GM15510 (cell line): ENCODE results near the gene SCNN1B.

ENCODE experiments used
- POLR2A ChIP-seq: IDR thresholded peaks from 3 replicates; pipeline ENCODE4 v1.6.1; 2011; ENCODE audit warnings: borderline replicate concordance; ENCODE audit not compliant: insufficient read length; ENCODE audit errors: extremely low read depth

The SCNN1B gene

DNA sequence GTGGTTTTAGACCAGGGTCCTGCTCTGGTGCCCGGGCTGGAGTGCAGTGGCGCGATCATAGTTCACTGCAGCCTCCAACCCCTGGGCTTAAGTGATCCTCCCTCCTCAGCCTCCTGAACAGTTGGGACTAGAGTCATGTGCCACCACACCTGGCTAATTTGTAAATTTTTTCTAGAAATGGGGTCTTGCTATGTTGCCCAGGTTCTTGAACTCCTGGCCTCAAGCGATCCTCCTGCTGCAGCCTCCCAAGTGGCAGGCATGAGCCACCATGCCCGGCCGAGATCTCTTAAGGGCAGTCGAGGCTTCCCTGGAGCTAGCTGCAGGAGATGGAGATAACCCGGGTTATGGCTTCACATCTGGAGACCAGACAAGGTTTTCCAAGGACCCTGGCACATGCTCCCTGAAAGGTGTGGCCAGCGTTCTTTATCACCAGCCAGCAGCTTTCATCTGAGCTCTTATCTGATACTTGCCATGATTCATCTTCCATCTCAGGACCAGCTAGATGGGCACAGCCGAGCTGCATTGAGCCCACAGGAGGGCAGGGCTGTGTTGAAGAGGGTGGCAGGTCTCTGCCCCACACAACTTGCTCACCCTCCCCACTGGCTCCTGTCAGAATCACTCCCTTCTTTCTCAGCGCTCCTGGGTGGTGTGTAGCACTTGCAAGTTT is 28.6 kb downstream of the SCNN1B start:
- TF ChIP-seq POLR2A: no peak

DNA sequence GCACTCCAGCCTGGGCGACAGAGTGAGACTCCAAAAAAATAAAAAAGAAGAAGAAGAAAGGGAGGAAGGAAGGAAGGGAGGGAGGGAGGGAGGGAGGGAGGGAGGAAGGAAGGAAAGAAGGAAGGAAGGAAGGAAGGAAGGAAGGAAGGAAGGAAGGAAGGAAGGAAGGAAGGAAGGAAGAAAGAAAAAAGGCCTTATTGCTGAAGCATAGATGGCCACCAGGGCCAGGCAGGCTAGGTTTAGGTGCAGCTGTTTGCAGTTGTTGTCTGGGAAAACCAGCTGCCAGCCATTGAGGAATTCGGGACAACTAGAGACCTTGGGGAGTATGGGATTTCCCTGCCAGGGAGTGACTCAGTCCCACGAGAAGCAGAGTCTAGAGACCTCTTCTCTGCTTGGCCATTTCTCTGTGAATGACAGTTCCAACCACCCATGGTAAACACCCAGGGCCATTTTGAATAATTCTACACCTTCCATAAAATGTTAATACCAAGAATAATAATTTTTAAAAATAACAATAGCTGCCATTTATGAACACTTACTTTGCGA is 31.0 kb downstream of the SCNN1B start:
- no peak for TF ChIP-seq POLR2A

DNA sequence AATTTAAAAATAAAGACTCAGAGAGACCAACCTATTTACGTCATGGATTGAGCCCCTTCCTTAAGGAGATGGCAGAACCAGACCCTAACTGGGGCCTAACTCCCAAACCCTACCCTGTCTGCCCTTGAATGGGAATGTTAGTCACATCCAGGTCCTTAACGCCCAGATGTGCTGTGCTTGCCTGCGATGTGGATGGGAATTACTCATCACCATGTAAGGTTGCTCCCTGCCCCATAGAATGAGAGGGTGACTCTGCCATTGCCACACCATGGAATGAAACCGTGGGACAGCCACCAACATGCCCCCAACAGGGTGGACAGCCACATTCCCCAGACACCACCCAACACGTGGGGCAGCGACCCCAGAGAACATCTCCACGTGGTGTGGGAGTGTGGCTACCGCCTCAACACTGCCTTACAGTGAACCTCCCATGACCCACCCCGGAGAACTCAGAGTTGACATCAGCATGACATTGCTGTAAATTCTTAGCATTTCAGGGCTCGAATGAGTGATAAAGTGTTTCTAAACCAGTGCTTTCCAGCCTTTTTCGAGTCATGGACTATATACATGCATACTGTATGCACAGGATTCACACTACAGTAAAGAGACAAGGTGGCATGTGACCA is 31.8 kb downstream of the SCNN1B start:
- no peak for TF ChIP-seq POLR2A

DNA sequence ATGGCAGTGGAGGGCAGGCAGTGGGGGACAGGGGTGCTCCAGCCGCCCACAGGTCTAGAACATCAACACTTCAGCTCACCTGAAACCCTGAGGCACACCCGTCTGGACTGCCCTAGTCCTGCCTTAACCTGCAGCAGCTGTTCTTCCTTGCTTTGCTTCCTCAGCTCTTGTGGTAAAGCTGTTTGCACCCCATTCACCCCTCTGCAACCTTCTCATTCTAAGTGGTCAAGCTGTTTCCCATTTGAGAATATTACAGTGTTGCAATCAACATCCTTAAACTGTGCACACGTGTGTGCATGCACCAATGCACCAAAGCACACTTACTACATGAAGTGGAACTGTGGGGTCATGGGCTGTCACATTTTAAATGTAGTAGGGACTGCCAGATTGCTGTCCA is 32.4 kb downstream of the SCNN1B start:
- no peak for TF ChIP-seq POLR2A

DNA sequence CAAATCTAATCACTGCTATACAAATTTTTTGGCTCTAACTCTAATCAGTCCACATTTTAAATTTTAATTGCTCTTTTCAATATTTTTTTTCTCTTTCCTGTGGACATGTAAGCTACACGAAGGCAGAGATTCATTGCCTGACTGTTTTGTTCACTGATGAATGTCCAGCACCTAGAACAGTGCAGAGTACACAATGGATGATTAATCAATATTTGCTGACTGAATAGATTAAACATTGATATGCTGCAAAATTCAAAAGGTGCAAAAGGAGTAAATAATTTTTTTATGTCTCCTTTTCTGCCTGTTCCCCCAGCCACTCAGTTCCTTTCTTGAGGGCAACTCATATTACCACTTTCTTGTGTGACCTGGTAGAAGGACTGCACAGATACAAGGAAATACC is 32.8 kb downstream of the SCNN1B start:
- no peak for TF ChIP-seq POLR2A

DNA sequence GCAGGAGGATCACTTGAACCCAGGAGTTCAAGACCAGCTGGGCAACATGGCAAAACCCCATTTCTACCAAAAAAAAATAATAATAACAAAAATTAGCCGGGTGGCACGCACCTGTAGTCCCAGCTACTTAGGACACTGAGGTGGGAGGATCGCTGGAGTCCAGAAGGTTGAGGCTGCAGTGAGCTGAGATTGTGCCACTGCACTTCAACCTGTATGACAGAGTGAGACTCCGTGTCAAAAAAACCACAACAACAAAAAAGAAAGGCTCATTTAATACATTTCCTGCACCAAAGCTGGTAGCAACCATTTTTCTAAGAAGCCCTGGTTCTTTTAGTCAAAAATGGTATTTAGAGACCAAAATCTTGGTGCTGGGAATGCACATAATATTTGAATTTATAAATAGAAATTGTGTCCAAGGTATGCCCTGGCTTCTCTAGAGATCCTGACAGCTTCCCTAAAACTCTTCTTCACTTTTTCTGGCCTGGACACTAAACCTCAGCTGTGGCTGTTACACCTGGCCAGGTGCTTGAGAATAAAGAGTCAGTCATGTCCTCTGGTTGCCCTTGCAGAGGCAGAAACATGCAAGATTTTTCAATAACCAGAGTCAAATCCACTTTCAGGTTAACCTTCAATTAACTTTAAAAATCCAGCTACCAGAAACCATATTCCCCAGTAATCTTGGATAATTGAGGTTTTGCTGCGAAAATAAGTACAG is 35.9 kb downstream of the SCNN1B start:
- no peak for TF ChIP-seq POLR2A

DNA sequence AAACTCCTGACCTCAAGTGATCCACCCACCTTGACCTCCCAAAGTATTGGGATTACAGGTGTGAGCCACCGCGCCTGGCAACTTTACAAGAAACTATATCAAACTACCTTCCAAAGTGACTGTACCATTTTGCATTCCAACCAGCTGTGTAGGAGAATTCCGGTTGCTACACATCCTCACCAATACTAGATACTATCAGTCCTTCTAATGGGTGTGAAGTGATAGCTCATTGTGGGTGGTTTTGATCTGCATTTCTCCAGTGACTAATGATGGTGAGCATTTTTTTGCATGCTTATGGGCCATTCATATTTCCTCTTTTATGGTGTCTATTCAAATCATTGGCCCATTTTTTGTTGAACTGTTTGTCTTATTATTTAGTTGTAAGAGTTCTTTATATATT is 37.7 kb downstream of the SCNN1B start:
- no peak for TF ChIP-seq POLR2A

DNA sequence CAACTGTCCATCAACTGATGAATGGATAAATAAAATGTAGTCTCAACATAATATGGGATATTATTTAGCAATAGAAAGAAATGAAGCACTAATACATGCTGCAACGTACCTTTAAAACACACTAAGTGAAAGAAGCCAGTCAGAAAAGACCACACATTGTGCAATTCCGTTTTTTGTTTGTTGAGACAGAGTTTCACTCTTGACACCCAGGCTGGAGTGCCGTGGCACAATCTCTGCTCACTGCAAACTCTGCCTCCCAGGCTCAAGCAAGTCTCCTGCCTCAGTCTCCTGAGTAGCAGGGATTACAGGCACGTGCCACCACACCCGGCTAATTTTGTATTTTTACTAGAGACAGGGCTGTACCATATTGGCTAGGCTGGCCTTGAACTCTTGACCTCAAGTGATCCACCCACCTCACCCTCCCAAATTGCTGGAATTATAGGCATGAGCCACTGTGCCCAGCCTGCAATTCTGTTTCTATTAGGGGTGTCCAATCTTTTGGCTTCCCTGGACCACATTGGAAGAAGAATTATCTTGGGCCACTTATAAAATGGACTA is 40.1 kb downstream of the SCNN1B start:
- TF ChIP-seq POLR2A: no peak

DNA sequence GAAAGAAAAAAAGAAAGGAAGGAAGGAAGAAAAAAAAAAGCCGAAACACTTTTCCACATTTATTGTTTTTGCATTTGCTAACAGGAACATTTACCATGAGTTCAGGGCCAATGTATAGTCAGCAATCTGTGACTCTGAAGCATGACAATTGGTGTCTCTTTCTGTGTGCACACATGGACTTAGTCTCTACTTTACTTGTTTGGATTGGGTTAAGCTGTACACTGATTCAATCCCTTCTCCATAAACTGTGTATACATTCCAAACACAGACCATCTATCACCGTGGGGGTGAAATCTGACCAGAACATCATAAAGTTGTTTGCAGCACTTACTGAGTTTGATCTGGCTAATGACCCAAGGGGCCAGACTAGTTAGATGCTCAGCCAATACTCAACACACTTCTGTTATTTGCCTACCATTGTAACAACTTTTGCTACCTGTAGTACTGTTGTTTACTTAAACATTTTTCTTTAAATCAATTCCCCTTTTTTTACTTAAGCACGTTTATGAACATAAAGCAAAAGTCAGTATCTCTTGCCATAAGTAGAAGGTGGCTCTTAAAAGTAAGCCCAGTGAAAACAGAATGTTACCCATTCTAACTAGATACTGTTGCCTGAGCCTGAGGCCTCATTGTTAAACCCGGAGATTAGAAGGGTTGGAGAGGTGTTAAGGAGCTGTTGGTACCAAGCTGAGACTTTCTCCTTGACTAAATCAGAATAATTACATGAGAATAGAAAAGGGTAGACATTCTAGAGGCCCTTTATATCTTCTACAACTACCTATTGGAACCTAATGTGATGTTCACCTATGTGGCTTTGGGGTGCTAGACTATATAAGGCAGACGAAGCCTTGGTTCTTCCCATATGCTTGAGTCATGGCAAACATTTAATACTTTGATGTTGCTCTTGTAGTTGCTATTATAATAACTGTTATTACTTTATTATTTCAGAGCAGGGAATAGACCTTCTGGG is 41.8 kb downstream of the SCNN1B start:
- TF ChIP-seq POLR2A: no peak

DNA sequence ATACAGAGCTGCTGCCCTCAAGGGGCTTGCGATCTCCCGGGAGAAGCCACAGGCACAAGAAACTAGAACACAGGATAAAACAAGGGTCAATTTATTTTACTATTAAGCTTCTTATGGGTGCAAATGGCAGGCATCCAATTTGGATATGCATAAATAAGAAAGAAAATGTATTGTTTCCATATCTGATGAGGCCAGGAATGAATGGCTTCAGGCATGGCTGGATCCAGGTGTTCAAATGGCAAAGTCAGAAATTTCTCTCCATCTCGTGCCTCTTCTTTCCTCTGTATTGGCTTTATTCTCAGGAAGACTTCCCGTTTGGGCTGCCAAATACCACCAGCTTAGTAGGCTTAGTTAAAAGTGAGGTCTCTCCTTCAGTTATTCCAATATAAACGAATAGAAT is 43.1 kb downstream of the SCNN1B start:
- no peak for TF ChIP-seq POLR2A

DNA sequence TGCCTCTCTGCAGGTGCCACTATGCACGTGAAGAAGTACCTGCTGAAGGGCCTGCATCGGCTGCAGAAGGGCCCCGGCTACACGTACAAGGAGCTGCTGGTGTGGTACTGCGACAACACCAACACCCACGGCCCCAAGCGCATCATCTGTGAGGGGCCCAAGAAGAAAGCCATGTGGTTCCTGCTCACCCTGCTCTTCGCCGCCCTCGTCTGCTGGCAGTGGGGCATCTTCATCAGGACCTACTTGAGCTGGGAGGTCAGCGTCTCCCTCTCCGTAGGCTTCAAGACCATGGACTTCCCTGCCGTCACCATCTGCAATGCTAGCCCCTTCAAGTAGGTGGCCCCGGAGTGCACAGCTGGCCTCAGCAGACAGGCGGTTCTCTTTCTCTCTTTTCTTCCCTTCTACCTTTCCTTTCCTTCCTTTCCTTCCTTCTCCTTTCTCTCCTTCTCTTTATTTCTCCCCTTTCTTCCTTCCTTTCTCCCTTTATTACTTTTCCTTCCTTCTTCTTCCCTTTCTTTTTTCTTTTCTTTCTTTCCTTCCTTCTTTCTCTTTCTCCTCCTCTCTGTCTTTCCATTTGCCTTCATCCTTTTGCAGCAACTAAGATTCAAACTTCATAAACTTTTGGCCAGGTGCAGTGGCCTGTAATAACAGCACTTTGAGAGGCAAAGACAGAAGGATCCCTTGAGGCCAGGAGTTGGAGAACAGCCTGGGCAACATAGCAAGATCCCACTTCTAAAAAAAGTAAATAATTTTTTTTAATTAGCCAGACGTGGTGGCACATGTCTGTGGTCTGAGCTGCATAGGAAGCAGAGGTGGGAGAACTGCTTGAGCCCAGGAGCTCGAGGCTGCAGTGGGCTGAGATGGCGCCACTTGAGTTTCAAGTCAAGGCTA is 46.7 kb downstream of the SCNN1B start:
- TF ChIP-seq POLR2A: no peak

DNA sequence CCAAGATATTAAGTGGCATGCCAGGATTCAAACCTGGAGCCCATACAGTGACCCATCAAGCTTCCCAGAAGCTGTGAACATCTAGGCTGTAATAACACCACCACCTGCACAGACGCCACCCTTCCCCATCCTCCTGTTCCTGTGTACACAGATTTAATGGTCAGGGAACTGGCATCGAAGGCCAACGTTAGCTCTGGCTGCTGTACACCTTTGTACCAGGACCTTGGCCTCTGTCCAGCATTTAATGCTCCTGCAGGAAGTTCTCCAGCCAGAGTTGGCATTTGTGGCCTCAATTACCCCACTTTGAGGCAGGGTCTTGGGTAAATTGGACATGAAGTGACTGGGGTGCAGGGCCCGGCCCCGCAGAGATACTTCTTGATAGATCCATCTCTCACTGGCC is 49.3 kb downstream of the SCNN1B start:
- no peak for TF ChIP-seq POLR2A

DNA sequence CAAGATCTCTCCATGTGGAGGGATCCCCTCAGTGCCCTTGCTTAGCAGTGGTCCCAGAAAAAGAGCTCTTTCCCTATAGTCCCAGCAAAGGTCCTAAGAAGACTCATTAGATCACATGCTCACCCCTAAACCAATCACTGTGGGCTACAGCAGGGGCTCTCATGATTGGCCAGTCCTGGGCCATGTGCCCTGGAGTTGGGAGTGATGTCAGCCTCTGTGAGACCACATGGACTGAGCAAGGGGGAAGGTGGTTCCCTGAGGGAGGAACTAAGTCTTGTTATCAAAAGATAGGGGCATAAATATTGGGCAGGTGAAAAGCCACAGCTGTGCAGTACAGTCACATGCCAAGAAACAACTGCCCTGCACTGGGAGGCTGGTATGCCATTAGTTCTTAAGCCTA is 51.3 kb downstream of the SCNN1B start:
- no peak for TF ChIP-seq POLR2A
